PFSK-1 (cell line): ENCODE results near the gene CAB39L.

ENCODE experiments used
- FOXP2 ChIP-seq: optimal IDR thresholded peaks from 2 replicates; pipeline ENCODE3; 2011; ENCODE audit warnings: borderline replicate concordance, control low read depth, inconsistent platforms; ENCODE audit not compliant: insufficient read depth; ENCODE audit errors: extremely low read length, extremely low read depth
- POLR2AphosphoS5 ChIP-seq: IDR thresholded peaks from 2 replicates; pipeline ENCODE4 v1.6.1; 2012; ENCODE audit warnings: low read depth, mild to moderate bottlenecking, control low read depth, low read length, moderate library complexity
- REST ChIP-seq, 2 experiments: IDR thresholded peaks; 2 replicates each; pipeline versions ENCODE4 v1.6.1 to v1.8.0; 2011 to 2012; ENCODE audit warnings: low read depth in 2 of 2, low read length in 2 of 2, control low read depth in 1 of 2, inconsistent platforms in 1 of 2, mild to moderate bottlenecking in 1 of 2, moderate library complexity in 1 of 2; ENCODE audit not compliant: insufficient read depth in 1 of 2
- SIN3A ChIP-seq: IDR thresholded peaks from 2 replicates; pipeline ENCODE4 v1.6.1; 2012; ENCODE audit warnings: mild to moderate bottlenecking, low read length, moderate library complexity, borderline replicate concordance; ENCODE audit not compliant: insufficient read depth
- TAF1 ChIP-seq: IDR thresholded peaks from 2 replicates; pipeline ENCODE4 v1.6.1; 2012; ENCODE audit warnings: low read length, control low read depth, borderline replicate concordance; ENCODE audit not compliant: insufficient read depth

The CAB39L gene

DNA sequence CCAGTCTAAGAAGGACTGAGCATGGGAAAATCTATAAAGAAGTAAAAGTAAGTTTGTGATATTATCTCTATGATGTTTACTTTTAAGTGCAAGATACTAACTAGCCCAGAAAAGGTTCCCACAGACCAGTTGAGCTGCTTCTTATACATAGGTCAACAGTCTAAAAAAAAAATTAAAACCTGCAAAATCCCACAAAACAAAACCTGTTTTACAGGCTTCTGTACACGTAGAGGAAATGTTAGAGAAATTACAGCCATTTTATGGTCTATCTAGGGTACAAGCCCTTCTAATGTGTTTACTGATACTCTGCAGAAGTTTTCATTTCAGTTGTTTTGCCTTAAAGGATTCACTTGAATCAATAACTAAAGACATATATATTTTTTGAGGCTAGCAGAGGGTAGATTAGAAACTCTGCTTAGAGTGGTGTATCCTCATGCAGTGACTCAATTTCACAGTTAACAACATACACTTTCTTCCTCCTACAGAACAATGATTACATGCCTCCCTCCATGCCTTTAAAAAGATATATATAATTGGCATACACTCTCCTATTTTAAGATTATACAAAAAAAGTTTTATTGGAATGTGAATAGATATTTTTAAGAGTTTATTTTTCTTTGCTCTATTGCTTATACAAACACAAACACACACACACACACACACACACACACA is 43.9 kb downstream of the CAB39L start:
- no peak for TF ChIP-seq POLR2AphosphoS5
- TF ChIP-seq FOXP2: no peak
- TF ChIP-seq SIN3A: no peak
- no peak for TF ChIP-seq TAF1

- TF ChIP-seq POLR2AphosphoS5 (no peak), SIN3A (no peak), TAF1 (no peak), REST (IDR thresholded peaks at IDR 0.05; ENCODE audit: insufficient read depth in 1 of 2, low read depth in 2 of 2, low read length in 2 of 2) (no peak), FOXP2 (no peak)
Observed at GRCh38 chr13:49395878-49396380, 47.9 kb downstream of the CAB39L start.

DNA sequence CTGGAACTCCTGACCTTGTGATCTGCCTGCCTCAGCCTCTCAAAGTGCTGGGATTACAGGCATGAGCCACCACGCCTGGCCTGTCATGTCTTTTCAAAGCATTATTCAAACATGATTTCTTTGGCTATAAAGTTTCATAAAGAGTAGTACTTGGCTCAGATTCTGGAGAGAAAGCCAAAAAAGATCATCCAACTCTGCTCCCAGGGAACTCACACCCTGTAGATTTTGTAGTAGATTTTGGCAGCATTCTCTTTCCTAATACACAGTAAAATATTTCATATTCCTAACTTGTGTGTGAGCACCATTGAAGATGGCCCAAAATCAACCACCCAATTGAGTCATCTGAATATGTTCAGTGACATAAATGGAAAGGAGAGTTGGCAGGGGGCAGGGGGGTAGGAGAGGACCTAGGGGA is 48.4 kb downstream of the CAB39L start:
- TF ChIP-seq REST (IDR thresholded peaks at IDR 0.05; ENCODE audit: insufficient read depth in 1 of 2, low read depth in 2 of 2, low read length in 2 of 2): no peak
- no peak for TF ChIP-seq TAF1
- no peak for TF ChIP-seq SIN3A
- TF ChIP-seq FOXP2: no peak

GRCh38 chr13:49388091-49388635 is 55.7 kb downstream of the CAB39L start:
- TF ChIP-seq FOXP2 (no peak), REST (IDR thresholded peaks at IDR 0.05; ENCODE audit: insufficient read depth in 1 of 2, low read depth in 2 of 2, low read length in 2 of 2) (no peak), POLR2AphosphoS5 (no peak), TAF1 (no peak), SIN3A (no peak)

GRCh38 chr13:49386664-49387063 is 57.2 kb downstream of the CAB39L start:
- TF ChIP-seq FOXP2: no peak
- no peak for TF ChIP-seq POLR2AphosphoS5
- no peak for TF ChIP-seq TAF1
- TF ChIP-seq SIN3A: no peak
- no peak for TF ChIP-seq REST (IDR thresholded peaks at IDR 0.05; ENCODE audit: insufficient read depth in 1 of 2, low read depth in 2 of 2, low read length in 2 of 2)
